ENCODE measurements around the gene IGLL5.

GRCh38 chr22:22883090-22883727, 4.4 kb upstream of the IGLL5 start:
- no peak for TF ChIP-seq CTCF (IDR thresholded peaks at IDR 0.05; ENCODE audit: low read depth, low read length)
- no peak for TF ChIP-seq EZH2phosphoT487 (IDR thresholded peaks at IDR 0.05; ENCODE audit: low read depth)
